Endothelial cell of umbilical vein (primary cell): ENCODE results near the gene ARID1B. TPM values are rescaled to one million over a fixed set of nuclear protein-coding genes. Genes with fewer than 3 reads are reported as not detected.

Source experiments
- BruUV-seq: library from RNA; stranded (reverse); fragments of 400-500 nt; replicated peaks from 2 replicates; lab custom pipeline; 2021; lab: Mats Ljungman, UMichigan
- CTCF ChIA-PET: fragments of 300-600, 350-600 bp; sonication (Branson Sonifier 250); formaldehyde crosslinking; loops from one replicate; lab custom pipeline; 2021; ENCODE audit warnings: antibody characterized with exemption, inconsistent platforms; lab: Charles Lee
- POLR2A ChIA-PET: fragments of 300-600, 350-600 bp; sonication (Branson Sonifier 250); formaldehyde crosslinking; loops from one replicate; lab custom pipeline; 2021; ENCODE audit warnings: antibody characterized with exemption, inconsistent platforms; lab: Charles Lee
- DNase-seq: peaks from one replicate; pipeline ENCODE4 v3.0.0-alpha.2; 2011; ENCODE audit warnings: low read depth, low spot score
- FAIRE-seq: peaks from 2 replicates; lab custom pipeline; 2011; peaks lifted over from hg19 to GRCh38; lab: Jason Lieb, UNC
- H2AFZ ChIP-seq: 2 replicates; pipeline ENCODE4 v1.6.0; 2012; ENCODE audit warnings: low read depth, low read length, control low read depth, inconsistent platforms
- H3K27ac ChIP-seq: 2 replicates; pipeline ENCODE4 v1.5.1; 2011; ENCODE audit warnings: low read depth, mild to moderate bottlenecking, control low read depth, low read length, moderate library complexity; ENCODE audit not compliant: insufficient read depth
- H3K27me3 ChIP-seq, 2 experiments: 2 replicates each; pipeline versions ENCODE4 v1.6.0 to v1.6.1; 2011; ENCODE audit warnings: low read length in 2 of 2, mixed read lengths in 1 of 2; ENCODE audit not compliant: control insufficient read depth in 2 of 2, insufficient read depth in 2 of 2
- H3K36me3 ChIP-seq, 2 experiments: 2 replicates in 1 of 2; 3 replicates in 1 of 2; pipeline ENCODE4 v1.5.1; 2011; ENCODE audit warnings: low read length in 2 of 2, mild to moderate bottlenecking in 1 of 2, moderate library complexity in 1 of 2; ENCODE audit not compliant: control insufficient read depth in 2 of 2, insufficient read depth in 2 of 2; ENCODE audit errors: extremely low read depth in 1 of 2
- H3K4me1 ChIP-seq: 3 replicates; pipeline ENCODE4 v1.5.1; 2011; ENCODE audit warnings: mild to moderate bottlenecking, low read length; ENCODE audit not compliant: control insufficient read depth, insufficient read depth; ENCODE audit errors: extremely low read depth
- H3K4me2 ChIP-seq: 2 replicates; pipeline ENCODE4 v1.6.1; 2011; ENCODE audit warnings: low read length, control low read depth, mixed read lengths; ENCODE audit not compliant: insufficient read depth
- H3K4me3 ChIP-seq, 3 experiments: fragments of 200-600 bp in 1 of 3; sonication (generic), shearing (Covaris generic) in 1 of 3; replicated peaks in 1 of 3; 2 replicates each; pipeline ENCODE4 v1.5.1; 2011 to 2016; ENCODE audit warnings: control low read depth in 3 of 3, low read length in 3 of 3, mild to moderate bottlenecking in 2 of 3, inconsistent platforms in 1 of 3, low read depth in 1 of 3, moderate library complexity in 1 of 3; ENCODE audit not compliant: insufficient read depth in 1 of 3
- H3K79me2 ChIP-seq: 2 replicates; pipeline ENCODE4 v1.6.0; 2012; ENCODE audit warnings: low read length, inconsistent platforms; ENCODE audit not compliant: control insufficient read depth, insufficient read depth
- H3K9ac ChIP-seq: replicated peaks from 2 replicates; pipeline ENCODE3; 2011; ENCODE audit warnings: low read length, control low read depth; ENCODE audit not compliant: insufficient read depth; ENCODE audit errors: extremely low read depth
- H3K9me1 ChIP-seq: replicated peaks from 3 replicates; pipeline ENCODE4 v1.6.0; 2011; ENCODE audit warnings: mild to moderate bottlenecking, low read length; ENCODE audit not compliant: control insufficient read depth, insufficient read depth; ENCODE audit errors: extremely low read depth
- H3K9me3 ChIP-seq: replicated peaks from 2 replicates; pipeline ENCODE4 v1.5.1; 2012; ENCODE audit warnings: low read length, inconsistent platforms; ENCODE audit not compliant: control insufficient read depth, insufficient read depth
- H4K20me1 ChIP-seq: replicated peaks from 2 replicates; pipeline ENCODE3; 2011; ENCODE audit warnings: mild to moderate bottlenecking, low read length; ENCODE audit not compliant: control insufficient read depth, insufficient read depth; ENCODE audit errors: extremely low read depth
- EZH2 ChIP-seq: IDR thresholded peaks from 2 replicates; pipeline ENCODE4 v1.6.1; 2012; ENCODE audit warnings: borderline replicate concordance, low read depth, mild to moderate bottlenecking, moderate library complexity, low read length, inconsistent platforms; ENCODE audit not compliant: severe bottlenecking
- FOS ChIP-seq: IDR thresholded peaks from 2 replicates; pipeline ENCODE4 v1.6.1; 2011; ENCODE audit warnings: mild to moderate bottlenecking, low read length, moderate library complexity, borderline replicate concordance; ENCODE audit not compliant: insufficient read depth
- GATA2 ChIP-seq: IDR thresholded peaks from 2 replicates; pipeline ENCODE4 v1.7.0; 2011; ENCODE audit warnings: low read depth, mild to moderate bottlenecking, moderate library complexity, mixed read lengths, low read length; ENCODE audit not compliant: insufficient read length, insufficient read depth
- JUN ChIP-seq: IDR thresholded peaks from 2 replicates; pipeline ENCODE4 v1.6.1; 2011; ENCODE audit warnings: borderline replicate concordance, low read depth; ENCODE audit not compliant: insufficient read length, insufficient read depth
- MYC ChIP-seq: IDR thresholded peaks from one replicate; pipeline ENCODE4 v1.6.1; 2011; ENCODE audit warnings: mild to moderate bottlenecking, low read depth, low read length
- POLR2A ChIP-seq: IDR thresholded peaks from 2 replicates; pipeline ENCODE4 v1.6.1; 2012; ENCODE audit warnings: low read depth, mild to moderate bottlenecking, control low read depth, low read length
- POLR2AphosphoS5 ChIP-seq: IDR thresholded peaks from 2 replicates; pipeline ENCODE4 v1.6.1; 2012; ENCODE audit warnings: low read depth, mild to moderate bottlenecking, control low read depth, low read length, moderate library complexity; ENCODE audit not compliant: insufficient read depth
- dilution Hi-C: fragments of 300-500 bp; cut with MboI; formaldehyde crosslinking; loops from one replicate; pipeline ENCODE4 v1.15.0; 2019; ENCODE audit warnings: low sequenced_read_pairs; ENCODE audit not compliant: extremely low pct_ligation_motif_present
- intact Hi-C: fragments of 100-400 bp; cut with micrococcal nuclease; formaldehyde crosslinking; loops from one replicate; pipeline ENCODE4 v1.10.0; 2022
- polyA plus RNA-seq, 4 experiments: library from polyadenylated mRNA; depleted of rRNA in 3 of 4; stranded (reverse) in 3 of 4; unstranded in 1 of 4; fragments of >200 nt; gene quantifications; 2 replicates each; pipeline versions ENCODE4 v1.2.1 to v1.2.3, GENCODE V29; 2011 to 2012; ENCODE audit warnings: missing spikeins in 1 of 4
- total RNA-seq: library from RNA; stranded (reverse); gene quantifications from 2 replicates; pipeline ENCODE4 v1.2.3, GENCODE V29; 2021
- TF ChIP-seq, protein P1 (sequence below), 2 donors: IDR thresholded peaks; 1 replicate in 1 of 2; 2 replicates in 1 of 2; pipeline ENCODE4 v1.5.1; 2011; ENCODE audit warnings: low read length in 2 of 2, mild to moderate bottlenecking in 2 of 2, moderate library complexity in 2 of 2, control low read depth in 1 of 2, inconsistent platforms in 1 of 2, low read depth in 1 of 2; ENCODE audit not compliant: insufficient read depth in 1 of 2; ENCODE audit errors: extremely low read depth in 1 of 2
- TF ChIP-seq, protein P2 (sequence below): IDR thresholded peaks from 2 replicates; pipeline ENCODE4 v1.6.1; 2011; ENCODE audit not compliant: insufficient read depth, insufficient read length

ARID1B gene
- total and polyA plus RNA-seq, 2 donors (not counting 3 experiments of a cell fraction or from before 2014, with no cell fraction given) = 21.8 to 89.5 TPM

DNA sequence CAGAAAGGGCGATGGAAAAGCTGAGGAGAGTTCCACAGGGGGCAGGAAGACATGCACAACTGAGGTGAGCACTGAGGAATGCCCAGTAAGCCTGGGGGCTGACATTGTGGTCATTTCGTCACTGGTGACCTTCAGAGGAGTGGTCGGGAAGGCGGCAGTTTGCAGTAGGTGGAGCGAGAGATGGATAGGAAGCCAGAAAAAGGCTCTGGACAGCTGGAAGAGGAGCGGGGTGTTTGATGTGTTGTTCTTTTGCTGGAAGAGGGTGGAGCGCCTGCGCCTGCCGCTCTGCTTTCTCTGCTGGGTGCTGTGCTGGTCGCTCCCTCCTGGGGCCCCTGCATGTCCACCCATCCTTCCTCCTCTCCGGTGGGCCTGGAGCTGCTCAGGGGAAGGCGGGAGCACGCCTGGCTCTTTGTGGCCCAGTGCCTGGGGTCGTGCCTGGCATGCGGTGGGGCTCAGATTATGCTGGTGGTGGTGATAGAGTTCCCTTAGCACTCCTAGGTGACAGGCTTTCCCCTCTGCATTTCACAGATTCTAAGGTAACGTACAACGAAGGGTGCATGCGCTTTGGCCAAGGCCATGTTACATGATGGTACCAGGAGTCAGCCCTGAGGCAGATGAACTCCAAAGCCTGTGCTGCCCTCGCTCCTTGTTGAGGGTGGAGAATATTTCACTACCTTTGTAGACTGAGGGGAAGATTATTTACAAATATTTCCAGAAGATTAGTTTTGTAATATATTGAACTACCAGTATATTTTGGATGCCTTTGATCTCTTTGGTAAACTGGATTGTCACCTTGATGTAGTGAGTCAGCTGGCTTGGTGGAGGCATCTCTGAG lies 20.9 kb downstream of the ARID1B start:
- H3K4me2 ChIP-seq = no peak overlapping the region
- H3K27ac ChIP-seq = no peak overlapping the region
- H3K79me2 ChIP-seq = peaks cover 97% of the 10 kb centered on the region
- H3K9me1 ChIP-seq = no peaks in the 10 kb centered on the region
- H3K27me3 ChIP-seq = no peaks in the 10 kb centered on the region
- H2AFZ ChIP-seq = no peak overlapping the region
- ChIA-PET POLR2A (no interaction called here), CTCF (no interaction called here)
- no peaks in the 10 kb centered on the region for H3K9me3 ChIP-seq
- dilution Hi-C loops = no loop called here
- no peaks in the 10 kb centered on the region for H3K4me1 ChIP-seq
- no TSS peak for BruUV-seq
- no peak for DNase-seq
- no peak overlapping the region for H3K4me3 ChIP-seq
- no peak for FAIRE-seq
- H3K36me3 ChIP-seq = no peaks in the 10 kb centered on the region
- TF ChIP-seq, protein P1, sequence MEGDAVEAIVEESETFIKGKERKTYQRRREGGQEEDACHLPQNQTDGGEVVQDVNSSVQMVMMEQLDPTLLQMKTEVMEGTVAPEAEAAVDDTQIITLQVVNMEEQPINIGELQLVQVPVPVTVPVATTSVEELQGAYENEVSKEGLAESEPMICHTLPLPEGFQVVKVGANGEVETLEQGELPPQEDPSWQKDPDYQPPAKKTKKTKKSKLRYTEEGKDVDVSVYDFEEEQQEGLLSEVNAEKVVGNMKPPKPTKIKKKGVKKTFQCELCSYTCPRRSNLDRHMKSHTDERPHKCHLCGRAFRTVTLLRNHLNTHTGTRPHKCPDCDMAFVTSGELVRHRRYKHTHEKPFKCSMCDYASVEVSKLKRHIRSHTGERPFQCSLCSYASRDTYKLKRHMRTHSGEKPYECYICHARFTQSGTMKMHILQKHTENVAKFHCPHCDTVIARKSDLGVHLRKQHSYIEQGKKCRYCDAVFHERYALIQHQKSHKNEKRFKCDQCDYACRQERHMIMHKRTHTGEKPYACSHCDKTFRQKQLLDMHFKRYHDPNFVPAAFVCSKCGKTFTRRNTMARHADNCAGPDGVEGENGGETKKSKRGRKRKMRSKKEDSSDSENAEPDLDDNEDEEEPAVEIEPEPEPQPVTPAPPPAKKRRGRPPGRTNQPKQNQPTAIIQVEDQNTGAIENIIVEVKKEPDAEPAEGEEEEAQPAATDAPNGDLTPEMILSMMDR (IDR thresholded peaks at IDR 0.05; ENCODE audit: extremely low read depth in 1 of 2, insufficient read depth in 1 of 2, low read depth in 1 of 2, low read length in 2 of 2) = no peak
- no peak for TF ChIP-seq POLR2AphosphoS5
- no peak for TF ChIP-seq POLR2A
- intact Hi-C loops = no loop called here
- peaks cover 4% of the 10 kb centered on the region for H4K20me1 ChIP-seq
- no peak overlapping the region for H3K9ac ChIP-seq

DNA sequence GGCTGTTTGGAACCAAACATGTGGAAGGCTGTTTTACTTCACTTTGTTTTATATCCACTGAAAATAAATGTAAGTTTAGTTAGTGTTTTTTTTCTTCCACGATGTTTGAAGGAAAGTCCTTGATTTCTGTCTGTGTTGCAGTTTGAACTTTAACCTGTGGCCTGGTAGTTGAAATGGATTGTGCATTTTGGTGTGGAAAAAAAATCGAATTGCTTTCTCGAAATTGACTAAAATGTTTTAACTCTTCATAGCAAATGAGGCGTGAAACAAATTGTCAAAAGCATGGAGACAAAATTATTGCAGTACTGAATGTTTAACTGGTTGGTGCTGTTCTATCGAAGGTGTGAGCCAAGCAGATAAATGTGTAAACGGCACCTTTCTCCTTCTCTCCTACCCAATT lies 24.5 kb downstream of the ARID1B start:
- no peak overlapping the region for H3K4me2 ChIP-seq
- CTCF ChIA-PET = interaction anchor here (2.4 kb wide), 1 partner anchor 14 kb away, joined by 8 read pairs; no protein-coding TSS in a partner anchor
- TF ChIP-seq, protein P1 (IDR thresholded peaks at IDR 0.05; ENCODE audit: extremely low read depth in 1 of 2, insufficient read depth in 1 of 2, low read depth in 1 of 2, low read length in 2 of 2) = no peak
- TF ChIP-seq POLR2A (no peak), JUN (no peak), MYC (no peak), EZH2 (no peak), GATA2 (no peak), FOS (no peak), POLR2AphosphoS5 (no peak)
- TF ChIP-seq, protein P2, sequence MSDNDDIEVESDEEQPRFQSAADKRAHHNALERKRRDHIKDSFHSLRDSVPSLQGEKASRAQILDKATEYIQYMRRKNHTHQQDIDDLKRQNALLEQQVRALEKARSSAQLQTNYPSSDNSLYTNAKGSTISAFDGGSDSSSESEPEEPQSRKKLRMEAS = no peak
- H3K9ac ChIP-seq = no peak overlapping the region
- dilution Hi-C loops (no loop called here), intact Hi-C loops (no loop called here)
- H3K36me3 ChIP-seq = no peaks in the 10 kb centered on the region
- no peaks in the 10 kb centered on the region for H3K9me3 ChIP-seq
- H2AFZ ChIP-seq = no peak overlapping the region
- H3K4me1 ChIP-seq = no peaks in the 10 kb centered on the region
- H3K27ac ChIP-seq = no peak overlapping the region
- peaks cover 13% of the 10 kb centered on the region for H4K20me1 ChIP-seq
- BruUV-seq = no TSS peak
- H3K79me2 ChIP-seq = peaks cover 98% of the 10 kb centered on the region
- no peak for DNase-seq
- no peaks in the 10 kb centered on the region for H3K27me3 ChIP-seq
- no peak for FAIRE-seq
- H3K9me1 ChIP-seq = no peaks in the 10 kb centered on the region
- H3K4me3 ChIP-seq = no peak overlapping the region
- POLR2A ChIA-PET = no interaction called here
